MM.1S (cell line): ENCODE data around the gene FOXC1.

Experiments
- CTCF ChIP-seq: fragments of 300-600 bp; sonication (generic); IDR thresholded peaks from 2 replicates; pipeline ENCODE4 v1.5.1; 2016; ENCODE audit warnings: antibody characterized with exemption, low read length, mixed read lengths
- EZH2 ChIP-seq: fragments of 300-600 bp; sonication (generic); optimal IDR thresholded peaks from 2 replicates; pipeline ENCODE3; 2017; ENCODE audit warnings: low read depth, mild to moderate bottlenecking, antibody characterized with exemption, low read length, mixed read lengths

- no peak for TF ChIP-seq CTCF
- TF ChIP-seq EZH2 = no peak
Observed at GRCh38 chr6:1640476-1640875, 30.8 kb downstream of the FOXC1 start.
